Erythroblast (primary cell): ENCODE data around the gene LHFPL4.
"Not testable (repeated sequence)": the region's sequence is repeated elsewhere in the genome, so short reads cannot be mapped to it uniquely, and the experiment has no call there.

ENCODE experiments used
- DNase-seq, 2 experiments: peaks; one replicate each; lab custom pipeline; 2025; lab: John Stamatoyannopoulos, UW
- GATA1 ChIP-seq: IDR thresholded peaks from 2 replicates; pipeline ENCODE4 v1.6.1; 2011; ENCODE audit warnings: low read depth, mild to moderate bottlenecking, control low read depth, low read length, moderate library complexity
- POLR2A ChIP-seq: IDR thresholded peaks from 2 replicates; pipeline ENCODE4 v1.6.1; 2011; ENCODE audit warnings: mild to moderate bottlenecking, low read length

The LHFPL4 gene

GRCh38 chr3:9507586-9508578 is 45.7 kb downstream of the LHFPL4 start:
- DNase-seq = no peak
- TF ChIP-seq POLR2A (no peak), GATA1 (no peak)

DNA sequence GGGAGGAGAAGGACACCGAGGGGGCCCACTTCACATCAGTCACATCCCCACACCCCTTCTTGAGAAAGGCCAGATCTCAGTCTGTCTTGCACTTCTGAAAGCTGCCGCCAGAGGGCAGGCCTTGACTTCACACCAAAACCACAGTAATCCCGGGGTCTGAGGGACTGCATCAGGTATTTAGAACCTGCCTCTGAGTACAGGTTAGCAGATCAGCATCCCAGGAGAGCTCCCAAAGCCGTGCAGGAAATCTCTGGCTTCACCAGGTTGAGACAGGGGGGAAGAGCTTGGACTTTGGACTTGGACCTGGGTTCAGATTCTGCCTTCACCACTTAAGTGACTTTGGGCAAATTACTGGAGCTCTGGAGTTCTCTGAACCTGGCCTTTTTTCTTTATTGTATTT is 50.3 kb downstream of the LHFPL4 start:
- DNase-seq = peak; percentile 67 to 83
- TF ChIP-seq POLR2A = no peak
- no peak for TF ChIP-seq GATA1

DNA sequence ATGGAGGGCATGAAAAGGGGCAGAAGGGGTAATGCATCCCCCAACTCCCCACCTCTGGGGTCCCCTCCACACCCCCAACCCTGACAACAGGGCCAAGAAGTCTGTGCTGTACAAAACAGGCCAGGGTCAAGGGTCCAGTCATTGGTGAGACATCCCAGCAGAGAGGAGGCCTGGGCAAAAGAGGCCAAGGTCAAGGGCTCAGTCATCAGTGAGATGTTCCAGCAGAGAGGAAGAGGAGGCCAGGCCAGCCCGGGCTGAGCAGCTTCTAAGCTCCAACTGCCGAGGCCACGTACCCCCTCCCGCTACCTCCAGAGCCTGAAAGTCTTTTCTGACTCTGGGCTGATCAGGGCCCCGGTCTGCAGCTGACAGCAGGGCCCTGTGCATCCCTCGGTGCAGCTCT is 52.4 kb downstream of the LHFPL4 start:
- no peak for DNase-seq
- no peak for TF ChIP-seq GATA1
- TF ChIP-seq POLR2A = no peak

GRCh38 chr3:9500108-9501050 is 53.2 kb downstream of the LHFPL4 start:
- peak; percentile 73 to 76 for DNase-seq
- TF ChIP-seq GATA1 (no peak), POLR2A (no peak)

DNA sequence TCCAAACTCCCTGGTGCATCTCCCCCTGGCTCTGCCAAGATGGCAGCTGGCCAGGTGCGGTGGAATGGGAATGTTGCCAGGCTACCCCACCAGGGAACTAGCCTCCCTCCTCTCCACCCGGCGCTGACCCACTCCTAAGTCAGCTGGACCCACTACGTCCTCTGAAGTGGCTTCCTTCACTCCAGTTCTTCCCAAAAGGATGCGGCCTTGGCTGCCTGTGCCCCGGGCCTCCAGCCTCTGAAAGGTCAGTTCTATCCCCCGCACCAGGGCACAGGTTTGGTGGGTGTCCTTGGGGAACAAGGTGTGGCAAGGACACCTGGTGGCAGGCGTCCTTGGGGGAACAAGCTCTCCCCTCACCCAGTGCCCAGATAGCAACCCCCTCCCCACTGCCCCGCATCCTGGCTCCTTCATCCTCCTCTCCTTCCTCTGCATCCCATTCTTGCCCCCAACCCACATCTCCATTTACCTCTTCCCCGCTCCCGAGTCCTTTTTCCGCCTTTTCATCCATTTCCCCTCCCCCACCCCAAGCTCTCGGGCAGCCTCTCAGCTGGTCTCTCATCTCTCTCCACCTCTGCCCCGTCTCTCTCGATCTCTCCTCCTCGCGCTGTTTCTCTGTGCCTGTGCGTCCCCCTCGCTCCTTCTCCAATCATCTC is 54.0 kb downstream of the LHFPL4 start:
- TF ChIP-seq GATA1 (no peak), POLR2A (no peak)
- DNase-seq = no peak

DNA sequence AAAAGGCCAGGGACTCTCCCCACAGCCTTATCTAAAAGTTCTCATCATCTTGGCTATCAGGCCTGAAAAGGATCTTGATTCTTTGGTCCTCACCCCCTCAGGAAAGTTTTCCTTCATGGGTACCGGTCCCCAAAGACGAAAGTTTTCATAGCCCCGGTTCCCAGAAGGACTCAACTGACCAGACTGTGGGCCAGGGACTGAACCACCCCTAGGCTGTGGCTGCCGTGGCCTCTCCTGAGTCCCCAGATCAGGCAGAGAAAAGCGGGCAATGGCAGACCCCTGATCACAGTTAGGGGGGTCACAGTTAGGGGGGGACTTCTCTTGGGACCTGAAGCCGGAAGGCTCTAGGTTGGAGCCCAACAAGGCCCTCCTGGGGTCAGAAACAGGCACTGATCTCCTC is 54.8 kb downstream of the LHFPL4 start:
- DNase-seq = no peak
- TF ChIP-seq GATA1 (no peak), POLR2A (no peak)

DNA sequence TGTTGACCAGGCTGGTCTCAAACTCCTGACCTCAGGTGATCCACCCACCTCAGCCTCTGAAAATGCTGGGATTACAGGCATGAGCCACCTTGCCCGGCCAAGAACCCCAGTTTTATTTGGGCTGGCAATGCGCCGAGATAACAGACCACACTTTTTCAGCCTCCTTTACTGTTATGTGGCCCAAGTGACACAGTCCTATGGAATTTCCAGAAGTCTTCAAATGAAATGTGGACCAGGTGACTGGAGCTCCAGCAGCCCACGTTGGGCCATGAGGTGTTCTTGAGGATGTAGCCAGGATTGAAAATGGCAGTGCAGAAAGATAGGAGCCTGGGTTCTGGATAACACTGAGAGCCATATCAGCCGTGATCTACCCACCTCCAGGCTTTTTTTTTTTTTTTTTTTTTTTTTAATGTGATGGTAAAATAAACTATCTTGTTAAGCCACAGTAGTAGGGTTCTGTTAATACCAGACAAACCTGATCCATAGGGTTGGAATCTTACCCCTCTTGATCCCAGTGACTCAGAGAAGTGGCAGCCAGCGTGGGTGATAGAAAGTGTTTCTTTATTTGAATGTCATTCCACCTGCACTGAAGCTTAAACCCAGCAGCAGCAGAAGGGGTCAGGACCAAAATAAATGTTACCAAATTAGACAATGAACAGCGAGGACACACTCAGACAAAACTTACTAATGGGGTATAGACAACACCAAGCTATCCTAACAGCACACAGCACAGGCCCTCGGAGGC is 55.6 kb downstream of the LHFPL4 start:
- DNase-seq = no peak
- TF ChIP-seq GATA1 = no peak
- TF ChIP-seq POLR2A = no peak

GRCh38 chr3:9496893-9497292 is 56.7 kb downstream of the LHFPL4 start:
- TF ChIP-seq GATA1 (no peak), POLR2A (no peak)

DNA sequence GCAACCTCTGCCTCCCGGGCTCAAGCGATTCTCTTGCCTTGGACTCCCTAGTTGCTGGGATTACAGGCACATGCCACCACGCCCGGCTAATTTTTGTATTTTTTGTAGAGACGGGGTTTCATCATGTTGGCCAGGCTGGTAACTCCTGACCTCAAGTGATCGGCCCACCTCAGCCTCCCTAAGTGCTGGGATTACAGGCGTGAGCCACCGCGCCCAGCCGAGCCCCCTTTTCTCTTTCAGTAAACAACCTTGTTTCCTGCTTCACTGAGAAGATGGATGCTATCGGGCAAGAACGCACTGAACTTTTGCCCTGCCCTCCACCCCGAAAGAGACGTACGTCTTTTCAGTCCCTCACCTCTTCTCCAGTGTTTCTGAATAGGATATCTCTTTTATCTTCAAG is 59.6 kb downstream of the LHFPL4 start:
- DNase-seq = not testable (repeated sequence)

More at GRCh38 chr3:9496893-9497292, 56.7 kb downstream of the LHFPL4 start:
- DNase-seq = no peak

DNA sequence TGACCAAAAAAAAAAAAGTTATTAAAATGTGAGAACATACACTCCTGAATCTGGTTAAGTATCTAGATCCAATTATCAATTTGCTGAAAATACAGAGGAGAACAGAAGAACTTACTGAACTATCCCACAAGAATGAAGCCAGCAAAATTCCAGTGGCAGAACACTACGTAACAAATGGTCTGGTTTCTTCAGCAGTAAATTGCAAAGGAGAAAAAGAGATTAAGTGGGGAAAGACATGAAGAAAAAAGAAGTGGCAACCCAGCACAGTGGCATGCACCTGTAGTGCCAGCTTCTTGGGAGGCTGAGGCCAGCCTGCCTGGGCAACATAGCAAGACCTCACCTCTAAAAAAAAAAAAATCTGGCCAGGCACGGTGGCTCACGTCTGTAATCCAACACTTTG is 62.1 kb downstream of the LHFPL4 start:
- no peak for DNase-seq
- no peak for TF ChIP-seq POLR2A
- TF ChIP-seq GATA1 = no peak

DNA sequence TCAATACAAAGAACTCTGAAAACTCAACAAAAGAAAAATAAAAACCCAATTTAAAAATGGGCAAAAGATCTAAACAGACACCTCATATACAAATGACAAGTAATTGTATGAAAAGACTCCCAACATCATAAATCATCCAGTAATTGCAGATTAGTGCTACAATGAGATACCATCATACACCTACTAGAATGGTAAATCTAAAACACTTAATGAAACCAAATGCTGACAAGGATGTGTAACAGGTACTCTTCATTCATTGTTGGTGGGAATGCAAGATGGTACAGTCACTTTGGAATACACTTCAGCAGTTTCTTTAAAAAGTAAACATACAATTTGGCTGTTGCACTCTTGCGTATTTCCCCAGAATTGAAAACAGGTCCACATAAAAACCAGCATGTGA is 68.4 kb downstream of the LHFPL4 start:
- no peak for DNase-seq
- TF ChIP-seq GATA1 (no peak), POLR2A (no peak)

- TF ChIP-seq POLR2A (no peak), GATA1 (no peak)
Measured at GRCh38 chr3:9480265-9480664, 73.4 kb downstream of the LHFPL4 start.

DNA sequence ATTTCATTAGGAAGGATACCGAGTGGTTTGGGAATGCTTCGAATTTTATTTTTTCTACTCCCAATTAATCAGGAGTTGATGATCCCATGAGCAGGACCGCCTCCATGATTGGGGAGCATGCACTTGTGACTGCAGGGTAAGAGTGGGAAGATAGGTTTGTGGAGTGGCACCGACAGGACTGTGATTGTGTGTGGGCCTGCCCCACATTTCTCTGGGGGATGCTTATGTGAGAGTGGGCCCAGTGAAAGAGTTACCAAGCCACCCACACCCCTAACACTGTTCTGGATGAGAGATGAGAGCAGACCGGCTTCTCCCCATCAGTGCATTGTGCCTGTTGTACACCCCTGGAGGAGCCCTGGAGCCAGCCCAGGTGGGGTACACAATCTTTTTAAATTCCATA is 76.7 kb downstream of the LHFPL4 start:
- DNase-seq = no peak
- TF ChIP-seq POLR2A (no peak), GATA1 (no peak)

More at GRCh38 chr3:9480265-9480664, 73.4 kb downstream of the LHFPL4 start:
- no peak for DNase-seq
